B cell (primary cell): Measurements from ENCODE around the gene RAB32. TPM values are rescaled to one million over a fixed set of nuclear protein-coding genes. Genes with fewer than 3 reads are reported as not detected.

Source experiments
- ATAC-seq: fragments of 200-7000 bp; cut with Tn5 transposase; one replicate; pipeline ENCODE4 v1.10.0; 2021; ENCODE audit warnings: low read depth, mild to moderate bottlenecking, moderate number of reproducible peaks, moderate library complexity
- CTCF ChIA-PET: fragments of 350-600 bp; sonication (Branson Sonifier 250); formaldehyde crosslinking; loops from one replicate; lab custom pipeline; 2021; ENCODE audit warnings: antibody characterized with exemption, inconsistent platforms; lab: Charles Lee
- POLR2A ChIA-PET: fragments of 350-600 bp; sonication (Branson Sonifier 250); formaldehyde crosslinking; loops from one replicate; lab custom pipeline; 2021; ENCODE audit warnings: antibody characterized with exemption; lab: Charles Lee
- DNase-seq: peaks from one replicate; pipeline ENCODE4 v3.0.0; 2013
- H2AFZ ChIP-seq: 2 replicates; pipeline ENCODE4 v1.6.1; 2012; ENCODE audit warnings: mild to moderate bottlenecking, low read depth, low read length; ENCODE audit not compliant: insufficient read depth, poor library complexity, severe bottlenecking
- H3K27ac ChIP-seq, 2 donors: 1 replicate in 1 of 2; 2 replicates in 1 of 2; pipeline ENCODE4 v1.5.1; 2012 to 2013; ENCODE audit warnings: low read length in 2 of 2, mild to moderate bottlenecking in 2 of 2, moderate library complexity in 1 of 2
- H3K27me3 ChIP-seq, 4 experiments: fragments of 200-600 bp in 1 of 4; sonication (generic) in 1 of 4; replicated peaks in 1 of 4; 1 replicate in 2 of 4; 2 replicates in 2 of 4; pipeline versions ENCODE4 v1.6.1 to v1.7.0; 2013 to 2016; ENCODE audit warnings: low read length in 3 of 4, mild to moderate bottlenecking in 2 of 4, mixed read lengths in 1 of 4, moderate library complexity in 1 of 4; ENCODE audit not compliant: insufficient read depth in 4 of 4, control insufficient read depth in 3 of 4; ENCODE audit errors: control extremely low read depth in 1 of 4
- H3K36me3 ChIP-seq, 2 experiments: replicated peaks in 1 of 2; 1 replicate in 1 of 2; 2 replicates in 1 of 2; pipeline versions ENCODE4 v1.6.1 to v1.7.1; 2013; ENCODE audit warnings: low read length in 1 of 2; ENCODE audit not compliant: insufficient read depth in 2 of 2, control insufficient read depth in 1 of 2; ENCODE audit errors: control extremely low read depth in 1 of 2, extremely low read depth in 1 of 2
- H3K4me1 ChIP-seq, 2 donors: fragments of 200-600 bp in 1 of 2; sonication (generic) in 1 of 2; 1 replicate in 1 of 2; 2 replicates in 1 of 2; pipeline versions ENCODE4 v1.5.1 to v1.6.1; 2013 to 2017; ENCODE audit warnings: low read length in 2 of 2; ENCODE audit not compliant: control insufficient read depth in 2 of 2, insufficient read depth in 2 of 2
- H3K4me2 ChIP-seq: replicated peaks from 2 replicates; pipeline ENCODE3; 2012; ENCODE audit warnings: mild to moderate bottlenecking, low read depth, low read length; ENCODE audit not compliant: poor library complexity, severe bottlenecking
- H3K4me3 ChIP-seq, 5 experiments: fragments of 200-600 bp in 1 of 5; sonication (generic) in 1 of 5; 1 replicate in 3 of 5; 2 replicates in 2 of 5; pipeline versions ENCODE4 v1.5.1 to v1.7.0; 2011 to 2016; ENCODE audit warnings: low read length in 4 of 5, mild to moderate bottlenecking in 4 of 5, low read depth in 2 of 5, control low read depth in 1 of 5, moderate library complexity in 1 of 5; ENCODE audit not compliant: insufficient read depth in 1 of 5; ENCODE audit errors: control extremely low read depth in 1 of 5, extremely low read depth in 1 of 5
- H3K79me2 ChIP-seq: fragments of 200-600 bp; sonication (generic); one replicate; pipeline ENCODE4 v1.6.0; 2016; ENCODE audit warnings: low read length; ENCODE audit not compliant: control insufficient read depth, insufficient read depth
- H3K9ac ChIP-seq: fragments of 200-600 bp; sonication (generic); 2 replicates; pipeline ENCODE4 v1.6.1; 2017; ENCODE audit warnings: mild to moderate bottlenecking, low read length, moderate library complexity
- H3K9me3 ChIP-seq, 3 donors: one replicate each; pipeline versions ENCODE4 v1.6.1 to v1.7.1; 2013; ENCODE audit warnings: low read length in 2 of 3; ENCODE audit not compliant: control insufficient read depth in 2 of 3, insufficient read depth in 1 of 3; ENCODE audit errors: control extremely low read depth in 1 of 3
- H4K20me1 ChIP-seq: 2 replicates; pipeline ENCODE4 v1.6.0; 2012; ENCODE audit warnings: mild to moderate bottlenecking, low read length; ENCODE audit not compliant: insufficient read depth, control insufficient read depth, poor library complexity, severe bottlenecking
- H3K27ac Mint-ChIP-seq: one replicate; pipeline ENCODE4 v1.8.0; 2021; ENCODE audit warnings: mixed read lengths
- H3K27me3 Mint-ChIP-seq: one replicate; pipeline ENCODE4 v1.8.0; 2021; ENCODE audit warnings: mixed read lengths
- H3K4me1 Mint-ChIP-seq: one replicate; pipeline ENCODE4 v1.8.0; 2021; ENCODE audit warnings: mixed read lengths
- H3K4me3 Mint-ChIP-seq: one replicate; pipeline ENCODE4 v1.8.0; 2021; ENCODE audit warnings: mixed read lengths
- H3K9me3 Mint-ChIP-seq: one replicate; pipeline ENCODE4 v1.8.0; 2022; ENCODE audit warnings: mixed read lengths; ENCODE audit not compliant: insufficient read depth
- EZH2 ChIP-seq: IDR thresholded peaks from 2 replicates; pipeline ENCODE4 v1.6.1; 2012; ENCODE audit warnings: borderline replicate concordance, low read depth, mild to moderate bottlenecking, moderate library complexity, low read length; ENCODE audit not compliant: insufficient read depth, poor library complexity, severe bottlenecking
- whole genome bisulfite sequencing: methylation state at CpG from one replicate; pipeline ENCODE4 v1.1.5; 2013; ENCODE audit warnings: missing lambda C conversion rate; ENCODE audit not compliant: insufficient coverage; 5-methylcytosine and 5-hydroxymethylcytosine counted together
- intact Hi-C: fragments of 100-400 bp; cut with micrococcal nuclease; formaldehyde crosslinking; loops from one replicate; pipeline ENCODE4 v1.10.0; 2022
- polyA plus RNA-seq: library from polyadenylated mRNA; depleted of rRNA; stranded (reverse); fragments of >200 nt; gene quantifications from 2 replicates; pipeline ENCODE4 v1.2.3, GENCODE V29; 2012
- total RNA-seq, 2 donors: library from RNA; stranded (reverse); fragments of 120-200 nt in 1 of 2; gene quantifications; 1 replicate in 1 of 2; 2 replicates in 1 of 2; pipeline versions ENCODE4 v1.2.3 to v1.2.4, GENCODE V29; 2013 to 2022
- TF ChIP-seq, protein P1 (sequence below): fragments of 200-600 bp; IDR thresholded peaks from one replicate; pipeline ENCODE4 v1.8.0; 2022; ENCODE audit warnings: antibody characterized with exemption, mild to moderate bottlenecking

The RAB32 gene
- total and polyA plus RNA-seq, 2 donors (not counting 1 experiment from before 2014, with no cell fraction given): 0.36 TPM; not detected in 1

DNA sequence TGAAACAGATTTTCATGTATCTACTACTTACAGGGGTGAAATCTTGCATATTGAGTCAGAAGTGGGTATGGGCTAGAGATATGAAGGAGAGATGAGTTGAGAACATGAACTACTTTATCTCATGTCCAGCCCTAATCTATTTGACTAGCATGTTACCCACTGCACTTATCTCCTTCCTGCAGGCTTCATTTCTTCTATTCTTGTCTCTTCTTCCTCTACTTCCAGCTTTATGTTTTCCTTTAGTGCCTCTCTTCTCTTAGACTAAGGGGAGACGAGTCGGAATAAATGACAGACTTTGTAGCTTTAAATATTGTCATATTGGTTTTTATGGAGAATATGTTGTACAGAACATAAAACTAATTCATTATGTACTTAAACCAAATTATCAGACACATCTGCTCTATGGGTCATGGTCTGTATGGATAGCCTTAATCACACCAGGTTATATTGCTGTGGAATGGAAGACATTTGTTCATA lies 5.3 kb downstream of the RAB32 start:
- Mint-ChIP-seq H3K27ac (no peak overlapping the region), H3K4me1 (peaks cover 4% of the 10 kb centered on the region), H3K4me3 (no peak overlapping the region), H3K9me3 (no peaks in the 10 kb centered on the region), H3K27me3 (peaks cover 21% of the 10 kb centered on the region)
- Histone ChIP-seq H3K27ac (no peak overlapping the region), H4K20me1 (no peaks in the 10 kb centered on the region), H3K79me2 (no peaks in the 10 kb centered on the region), H3K27me3 (peaks cover 0 to 10% (median 5%) of the 10 kb centered on the region in 4 experiments), H3K4me1 (no peaks in the 10 kb centered on the region), H2AFZ (no peak overlapping the region), H3K4me2 (no peak overlapping the region), H3K9ac (no peak overlapping the region), H3K9me3 (peaks cover 0 to 5% (median 0%) of the 10 kb centered on the region in 3 donors), H3K36me3 (no peaks in the 10 kb centered on the region), H3K4me3 (no peak overlapping the region)
- CTCF ChIA-PET: no interaction called here
- DNase-seq (no peak), ATAC-seq (no peak)
- POLR2A ChIA-PET: no interaction called here
- no peak for TF ChIP-seq EZH2
- TF ChIP-seq, protein P1, sequence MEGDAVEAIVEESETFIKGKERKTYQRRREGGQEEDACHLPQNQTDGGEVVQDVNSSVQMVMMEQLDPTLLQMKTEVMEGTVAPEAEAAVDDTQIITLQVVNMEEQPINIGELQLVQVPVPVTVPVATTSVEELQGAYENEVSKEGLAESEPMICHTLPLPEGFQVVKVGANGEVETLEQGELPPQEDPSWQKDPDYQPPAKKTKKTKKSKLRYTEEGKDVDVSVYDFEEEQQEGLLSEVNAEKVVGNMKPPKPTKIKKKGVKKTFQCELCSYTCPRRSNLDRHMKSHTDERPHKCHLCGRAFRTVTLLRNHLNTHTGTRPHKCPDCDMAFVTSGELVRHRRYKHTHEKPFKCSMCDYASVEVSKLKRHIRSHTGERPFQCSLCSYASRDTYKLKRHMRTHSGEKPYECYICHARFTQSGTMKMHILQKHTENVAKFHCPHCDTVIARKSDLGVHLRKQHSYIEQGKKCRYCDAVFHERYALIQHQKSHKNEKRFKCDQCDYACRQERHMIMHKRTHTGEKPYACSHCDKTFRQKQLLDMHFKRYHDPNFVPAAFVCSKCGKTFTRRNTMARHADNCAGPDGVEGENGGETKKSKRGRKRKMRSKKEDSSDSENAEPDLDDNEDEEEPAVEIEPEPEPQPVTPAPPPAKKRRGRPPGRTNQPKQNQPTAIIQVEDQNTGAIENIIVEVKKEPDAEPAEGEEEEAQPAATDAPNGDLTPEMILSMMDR: no peak
- WGBS: no CpG with 5 or more reads among the region's 2 CpGs
- intact Hi-C loops: no loop called here

DNA sequence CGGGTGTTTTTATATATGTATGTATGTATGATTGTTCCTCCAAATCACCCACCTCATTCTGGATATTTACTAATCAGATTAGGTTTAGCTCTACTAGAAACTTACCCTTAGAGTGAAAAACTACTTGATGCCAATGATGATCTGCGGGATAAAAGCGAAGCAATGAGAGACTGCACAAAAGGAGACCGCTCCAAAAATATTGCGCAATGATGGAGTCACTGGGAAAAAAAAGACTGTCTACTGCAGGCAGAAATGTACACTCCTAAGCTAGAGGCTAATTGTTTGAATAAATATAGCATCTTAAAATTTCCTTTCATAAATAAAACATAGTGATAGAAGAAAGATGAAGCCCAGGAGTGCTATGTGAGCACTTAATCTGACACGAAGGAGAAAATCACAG lies 7.3 kb downstream of the RAB32 start:
- peaks cover 1% of the 10 kb centered on the region for H3K27me3 Mint-ChIP-seq
- no peaks in the 10 kb centered on the region for H3K9me3 ChIP-seq
- intact Hi-C loops: no loop called here

More for the DNA sequence above, 7.3 kb downstream of the RAB32 start:
- POLR2A ChIA-PET: no interaction called here
- Histone ChIP-seq H3K4me1 (no peaks in the 10 kb centered on the region), H3K79me2 (no peaks in the 10 kb centered on the region), H3K9ac (no peak overlapping the region), H3K36me3 (no peaks in the 10 kb centered on the region), H2AFZ (no peak overlapping the region), H3K4me3 (no peak overlapping the region), H3K4me2 (no peak overlapping the region), H4K20me1 (no peaks in the 10 kb centered on the region), H3K27me3 (peaks cover 0 to 1% (median 0%) of the 10 kb centered on the region in 4 experiments), H3K27ac (no peak overlapping the region)
- Mint-ChIP-seq H3K4me3 (no peak overlapping the region), H3K4me1 (no peaks in the 10 kb centered on the region), H3K9me3 (no peaks in the 10 kb centered on the region), H3K27ac (no peak overlapping the region)
- TF ChIP-seq, protein P1: no peak
- no peak for TF ChIP-seq EZH2
- no peak for DNase-seq
- ATAC-seq: no peak
- no CpG with 5 or more reads among the region's 6 CpGs for WGBS
- CTCF ChIA-PET: no interaction called here
